Omental fat pad (tissue), 4 donors: ENCODE measurements around the gene TRIM3. TPM values are rescaled to one million over a fixed set of nuclear protein-coding genes. Genes with fewer than 3 reads are reported as not detected.
A peak's percentile ranks its signal among the peaks of the same experiment; 100 is the strongest.

Source experiments
- ATAC-seq: fragments of 150-250 bp; one replicate; pipeline ENCODE4 v1.9.1; 2016; ENCODE audit warnings: mild to moderate bottlenecking, moderate library complexity; ENCODE audit not compliant: low FRiP score
- DNase-seq: peaks from one replicate; pipeline ENCODE4 v3.0.0-alpha.2; 2019; ENCODE audit warnings: low spot score
- CTCF ChIP-seq, 3 donors: fragments of 450-650 bp; IDR thresholded peaks; one replicate each; pipeline ENCODE4 v1.5.1; 2016 to 2017; ENCODE audit warnings: antibody characterized with exemption in 3 of 3, mild to moderate bottlenecking in 3 of 3, moderate library complexity in 2 of 3
- total RNA-seq, 4 donors: library from RNA; depleted of rRNA; stranded (reverse); fragments of >200 nt; gene quantifications; one replicate each; pipeline ENCODE4 v1.1.0, GENCODE V29; 2016

Gene TRIM3
- total RNA-seq, 4 donors from 2014 or later: 16.9 to 27.4 (median 22.1) TPM

GRCh38 chr11:6411594-6412031, 62.1 kb downstream of the TRIM3 start:
- DNase-seq (no peak), ATAC-seq (no peak)
- TF ChIP-seq CTCF (IDR thresholded peaks at IDR 0.05): no peak

GRCh38 chr11:6410695-6411430, 62.9 kb downstream of the TRIM3 start:
- TF ChIP-seq CTCF (IDR thresholded peaks at IDR 0.05): no peak
- ATAC-seq (no peak), DNase-seq (no peak)

GRCh38 chr11:6406370-6406769, 67.4 kb downstream of the TRIM3 start:
- DNase-seq (no peak), ATAC-seq (no peak)
- no peak for TF ChIP-seq CTCF (IDR thresholded peaks at IDR 0.05)

- DNase-seq (no peak), ATAC-seq (no peak)
- TF ChIP-seq CTCF (IDR thresholded peaks at IDR 0.05): no peak
Observed at GRCh38 chr11:6405846-6406245, 67.9 kb downstream of the TRIM3 start.

- ATAC-seq (no peak), DNase-seq (no peak)
- no peak for TF ChIP-seq CTCF (IDR thresholded peaks at IDR 0.05)
Observed at GRCh38 chr11:6405052-6405667, 68.6 kb downstream of the TRIM3 start.

- no peak for TF ChIP-seq CTCF (IDR thresholded peaks at IDR 0.05)
- ATAC-seq (peak; percentile 8), DNase-seq (no peak)
Observed at GRCh38 chr11:6404342-6405051, 69.2 kb downstream of the TRIM3 start.
